ENCODE data around the gene ROS1.

The ROS1 gene

GRCh38 chr6:117311310-117311709, 114.4 kb downstream of the ROS1 start:
- DNase-seq (ENCODE audit: low read depth in 2 of 2) = no peak

DNA sequence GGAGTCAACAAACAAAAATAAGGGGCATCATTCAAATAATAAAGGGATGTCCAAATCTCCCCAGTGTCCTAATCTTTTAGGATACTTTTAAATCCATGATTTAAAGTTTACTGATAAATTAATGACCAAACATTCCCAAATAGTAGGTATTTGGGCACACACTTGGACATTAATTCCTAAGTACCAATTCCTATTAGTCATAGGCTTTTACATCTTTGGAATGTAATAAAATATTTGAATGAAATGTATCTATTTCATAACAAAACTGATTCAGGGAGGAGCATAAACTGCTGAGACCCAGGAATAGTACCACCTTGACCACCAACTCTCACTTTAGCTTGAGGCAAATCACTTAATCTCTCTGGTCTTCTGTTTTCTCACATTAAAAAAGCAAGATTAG, 116.1 kb downstream of the ROS1 start:
- DNase-seq (ENCODE audit: low read depth in 2 of 2) = no peak

- DNase-seq (ENCODE audit: low read depth in 2 of 2) = no peak
These were observed 116.7 kb downstream of the ROS1 start for GRCh38 chr6:117309069-117309468.

- no peak for DNase-seq (ENCODE audit: low read depth in 2 of 2)
These were observed 118.1 kb downstream of the ROS1 start for GRCh38 chr6:117307655-117308054.

DNA sequence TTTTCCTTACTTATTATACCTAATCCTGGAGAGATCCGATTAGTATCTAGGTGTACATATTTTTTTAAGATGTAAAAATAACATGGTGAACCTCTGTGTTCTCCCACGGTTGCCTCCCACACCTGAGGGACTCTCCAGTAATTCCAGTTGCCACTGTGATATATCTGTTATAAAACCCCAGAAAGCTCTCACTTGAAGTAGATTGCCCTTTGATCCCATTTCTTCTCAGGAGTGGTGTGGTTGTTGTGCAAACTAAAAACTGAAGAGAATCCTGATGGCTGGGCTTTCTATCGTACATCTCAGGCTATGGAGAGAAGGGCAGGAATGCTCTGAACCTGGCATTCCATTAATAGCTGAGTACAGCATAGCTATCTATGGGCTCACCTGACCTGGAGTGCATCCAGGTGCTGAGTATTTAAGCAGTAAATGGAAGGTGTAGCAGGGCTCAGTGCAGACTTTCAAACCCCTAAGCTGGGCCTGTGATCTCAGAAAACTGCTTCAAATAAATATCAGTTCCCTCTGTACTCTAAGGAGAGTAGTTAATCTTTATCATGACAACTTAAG, 119.4 kb downstream of the ROS1 start:
- no peak for DNase-seq (ENCODE audit: low read depth in 2 of 2)

- DNase-seq (ENCODE audit: low read depth in 2 of 2) = no peak
These were observed 121.3 kb downstream of the ROS1 start for GRCh38 chr6:117304446-117304845.

GRCh38 chr6:117303323-117303722, 122.4 kb downstream of the ROS1 start:
- DNase-seq (ENCODE audit: low read depth in 2 of 2) = no peak

DNA sequence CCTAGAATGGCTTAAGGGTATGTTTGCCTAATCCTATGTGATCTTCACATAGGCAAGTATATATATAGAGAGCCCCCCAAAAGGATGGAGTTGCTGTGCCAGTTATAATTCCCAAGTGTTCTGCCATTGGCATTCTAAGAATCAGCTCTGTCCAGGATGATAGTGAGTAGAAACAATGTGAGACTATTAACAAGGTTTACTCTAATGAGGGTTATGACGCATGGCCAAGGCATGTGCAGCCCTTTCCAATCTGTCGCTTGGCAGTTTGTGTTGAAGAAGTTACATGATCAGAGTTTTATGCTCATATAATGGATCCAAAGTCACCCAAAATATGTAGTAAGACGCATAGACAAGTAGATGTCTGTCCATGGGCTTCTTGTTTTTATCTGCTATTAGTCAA, 126.8 kb downstream of the ROS1 start:
- DNase-seq (ENCODE audit: low read depth in 2 of 2) = no peak

- DNase-seq (ENCODE audit: low read depth in 2 of 2) = no peak
These were observed 135.4 kb downstream of the ROS1 start for GRCh38 chr6:117290173-117290846.

- DNase-seq (ENCODE audit: low read depth in 2 of 2) = no peak
These were observed 137.5 kb downstream of the ROS1 start for GRCh38 chr6:117288083-117288715.

GRCh38 chr6:117280922-117281321, 144.8 kb downstream of the ROS1 start:
- no peak for DNase-seq (ENCODE audit: low read depth in 2 of 2)

DNA sequence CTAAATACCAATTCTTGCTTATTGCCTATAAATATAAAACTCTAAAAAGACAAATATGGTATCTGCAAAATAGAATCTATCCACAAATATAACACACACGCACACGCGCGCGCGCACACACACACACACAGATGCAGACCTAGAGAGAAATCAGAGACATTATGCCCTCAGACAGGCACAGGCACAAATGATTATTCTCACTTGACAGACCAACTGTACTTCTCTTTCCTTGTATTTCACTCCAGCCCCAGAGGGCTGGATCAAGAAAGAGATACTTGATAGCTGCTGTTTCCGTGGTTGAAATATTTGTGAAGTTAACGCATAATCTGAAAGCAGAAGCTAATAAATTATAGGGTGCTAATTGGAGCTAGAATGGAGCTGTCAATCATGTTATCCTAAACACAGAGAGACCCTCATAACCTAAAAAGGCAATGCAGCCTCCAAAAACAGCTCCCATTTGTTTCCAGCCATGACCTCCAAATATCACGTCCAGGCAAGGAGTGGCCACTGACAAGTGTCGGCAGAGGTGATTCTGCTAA, 148.9 kb downstream of the ROS1 start:
- no peak for DNase-seq (ENCODE audit: low read depth in 2 of 2)

DNA sequence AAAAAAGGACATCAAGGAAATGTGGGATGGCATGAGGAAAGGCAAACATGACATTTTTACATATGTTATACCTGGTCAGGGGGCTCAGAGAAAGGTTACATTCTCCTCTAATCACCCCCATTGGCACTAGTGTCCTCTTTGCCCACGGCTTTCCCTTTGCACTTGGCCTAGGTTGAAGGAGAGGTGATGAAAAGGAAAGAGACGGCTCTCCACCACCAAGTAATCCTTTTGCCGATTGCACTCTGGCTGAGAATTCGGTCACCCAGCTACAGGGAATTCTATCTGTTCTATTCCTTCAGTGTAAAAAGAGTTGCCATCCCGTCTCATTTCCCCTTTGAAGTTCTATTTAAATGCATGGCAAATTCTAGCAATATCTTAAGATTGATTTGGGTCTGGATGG, 150.0 kb downstream of the ROS1 start:
- no peak for DNase-seq (ENCODE audit: low read depth in 2 of 2)

- DNase-seq (ENCODE audit: low read depth in 2 of 2) = no peak
These were observed 150.5 kb downstream of the ROS1 start for GRCh38 chr6:117275205-117275604.

DNA sequence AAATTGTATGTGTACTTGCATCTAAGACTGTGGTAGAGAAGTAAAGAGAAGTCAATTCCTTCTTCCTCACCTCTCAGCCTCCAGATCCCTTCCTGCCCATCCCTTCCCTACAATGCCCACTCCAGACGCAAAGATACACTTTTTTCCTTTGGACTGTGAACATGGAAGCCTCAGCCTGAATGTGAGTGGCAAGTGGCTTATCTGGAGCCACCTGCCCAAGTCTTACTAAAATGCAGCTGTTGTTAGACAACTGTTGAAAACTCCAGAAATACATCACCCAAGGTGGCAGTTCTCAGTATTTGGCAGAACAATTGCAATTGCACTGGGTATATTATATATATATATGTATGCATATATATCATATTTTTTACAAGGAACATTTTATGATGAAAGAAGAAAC, 152.9 kb downstream of the ROS1 start:
- no peak for DNase-seq (ENCODE audit: low read depth in 2 of 2)

DNA sequence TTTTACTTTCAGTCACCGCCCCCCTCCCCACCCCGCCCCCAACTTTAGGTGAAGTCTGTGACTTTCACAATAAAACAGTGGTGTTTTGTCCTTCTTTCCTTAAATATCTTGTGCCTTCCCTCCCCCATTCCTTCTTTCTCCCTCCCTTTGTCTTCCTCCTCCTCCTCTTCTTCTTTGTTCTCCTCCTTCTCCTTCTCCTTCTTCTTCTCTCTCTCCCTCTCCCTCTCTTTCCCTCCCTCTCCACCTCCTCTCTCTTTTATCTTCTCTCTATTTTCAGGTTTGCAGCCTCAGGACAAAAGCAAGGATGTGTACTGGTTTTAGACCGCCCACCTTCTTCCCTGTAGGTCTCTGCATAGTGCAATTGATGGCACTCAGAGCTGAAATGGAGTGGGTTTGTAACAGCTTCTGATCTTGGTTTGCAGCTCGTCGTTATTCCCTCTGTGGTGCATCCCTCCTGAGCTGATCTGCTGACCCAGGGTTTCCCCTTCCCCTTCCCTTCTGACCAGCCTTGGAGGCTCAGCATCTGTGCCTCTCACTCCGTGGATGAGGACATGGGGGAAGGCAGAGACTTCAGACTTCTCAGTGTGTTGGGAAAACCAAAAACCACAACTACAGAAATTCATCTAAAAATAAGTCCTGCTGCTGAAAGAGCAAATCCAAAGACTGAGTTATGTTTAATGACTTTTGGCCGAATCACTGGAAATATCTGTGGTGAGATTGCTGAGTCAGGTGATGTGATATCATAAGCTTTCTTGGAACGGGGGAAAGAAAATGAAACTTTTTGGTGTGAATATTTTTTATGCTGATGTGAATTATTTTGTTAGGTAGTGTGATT, 153.5 kb downstream of the ROS1 start:
- DNase-seq (ENCODE audit: low read depth in 2 of 2) = no peak

- DNase-seq (ENCODE audit: low read depth in 2 of 2) = no peak
These were observed 154.8 kb downstream of the ROS1 start for GRCh38 chr6:117270843-117271507.

DNA sequence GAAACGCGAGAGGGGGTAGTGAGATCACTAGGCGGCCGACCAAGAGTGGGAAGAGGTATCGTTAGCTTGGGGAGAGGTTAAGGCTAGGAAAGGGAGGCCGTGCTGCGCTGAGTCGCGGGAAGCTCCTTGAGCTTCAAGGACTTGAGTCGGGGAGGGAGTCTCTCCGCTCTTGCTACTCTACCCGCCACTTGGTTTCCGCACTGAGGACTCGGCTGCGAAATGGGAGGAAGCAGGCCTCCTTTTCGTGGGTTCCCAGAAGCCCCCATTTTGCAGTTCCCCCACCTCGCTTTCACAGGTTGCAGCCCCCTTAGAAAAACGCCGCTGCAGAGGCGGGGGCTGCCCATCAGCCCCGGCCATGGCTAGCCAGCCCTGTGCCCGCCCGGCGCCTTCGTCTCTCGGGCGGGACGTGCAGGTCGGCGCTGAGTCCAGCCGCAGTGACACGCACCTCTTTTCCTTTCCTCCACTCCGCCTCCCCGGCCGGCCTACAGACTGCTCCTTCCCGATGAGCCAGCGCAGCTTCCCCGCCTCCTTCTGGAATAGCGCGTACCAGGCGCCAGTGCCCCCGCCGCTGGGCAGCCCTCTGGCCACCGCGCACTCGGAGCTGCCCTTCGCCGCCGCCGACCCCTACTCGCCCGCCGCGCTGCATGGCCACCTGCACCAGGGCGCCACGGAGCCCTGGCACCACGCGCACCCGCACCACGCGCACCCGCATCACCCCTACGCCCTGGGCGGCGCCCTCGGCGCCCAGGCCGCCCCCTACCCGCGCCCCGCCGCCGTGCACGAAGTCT, 155.5 kb downstream of the ROS1 start:
- DNase-seq (ENCODE audit: low read depth in 2 of 2) = no peak

DNA sequence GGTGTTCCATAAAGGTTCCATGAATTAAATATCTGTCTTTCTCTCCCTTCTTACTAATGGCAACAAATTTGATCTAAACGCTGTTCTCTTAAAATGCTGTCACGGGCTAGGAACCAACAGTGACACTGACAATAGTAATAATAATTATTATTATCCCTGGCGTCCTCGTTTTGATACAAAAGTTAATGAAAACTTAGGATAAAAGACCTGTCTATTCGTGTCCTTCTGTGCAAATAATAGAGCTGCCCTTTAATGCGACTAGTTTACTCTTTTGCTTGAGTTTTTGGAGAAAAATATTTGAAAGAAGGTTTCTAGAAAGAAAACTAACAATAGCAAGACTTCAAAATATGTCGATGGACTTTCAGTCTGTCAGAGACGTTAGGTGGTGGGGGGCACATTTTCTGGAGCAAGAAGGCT, 156.1 kb downstream of the ROS1 start:
- no peak for DNase-seq (ENCODE audit: low read depth in 2 of 2)

DNA sequence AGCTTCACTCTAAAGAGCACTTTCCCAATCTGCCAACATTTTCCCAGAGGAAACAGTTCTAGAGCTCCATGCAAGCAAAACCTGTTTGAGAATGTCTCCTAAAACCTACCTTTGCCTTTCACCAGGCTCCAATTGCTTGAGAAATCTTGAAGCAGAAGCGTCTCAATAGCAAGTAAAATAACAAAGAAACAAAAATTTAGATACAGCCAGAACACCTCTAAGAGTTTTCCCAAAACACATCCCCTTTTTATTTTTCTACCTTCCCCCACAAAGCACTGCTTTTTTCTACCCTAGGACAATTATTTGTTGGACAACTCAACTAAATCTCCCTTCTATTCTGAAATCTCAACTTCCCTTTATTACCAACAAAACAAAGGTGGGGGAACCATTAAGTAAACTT, 156.8 kb downstream of the ROS1 start:
- DNase-seq (ENCODE audit: low read depth in 2 of 2) = no peak
